HG03196 (cell line): ENCODE measurements around the gene TSSC4.

ENCODE experiments used
- ATAC-seq: cut with Tn5 transposase; IDR thresholded peaks from one replicate; pipeline ENCODE4 v1.9.1; 2021; ENCODE audit not compliant: unreplicated experiment

Gene TSSC4

DNA sequence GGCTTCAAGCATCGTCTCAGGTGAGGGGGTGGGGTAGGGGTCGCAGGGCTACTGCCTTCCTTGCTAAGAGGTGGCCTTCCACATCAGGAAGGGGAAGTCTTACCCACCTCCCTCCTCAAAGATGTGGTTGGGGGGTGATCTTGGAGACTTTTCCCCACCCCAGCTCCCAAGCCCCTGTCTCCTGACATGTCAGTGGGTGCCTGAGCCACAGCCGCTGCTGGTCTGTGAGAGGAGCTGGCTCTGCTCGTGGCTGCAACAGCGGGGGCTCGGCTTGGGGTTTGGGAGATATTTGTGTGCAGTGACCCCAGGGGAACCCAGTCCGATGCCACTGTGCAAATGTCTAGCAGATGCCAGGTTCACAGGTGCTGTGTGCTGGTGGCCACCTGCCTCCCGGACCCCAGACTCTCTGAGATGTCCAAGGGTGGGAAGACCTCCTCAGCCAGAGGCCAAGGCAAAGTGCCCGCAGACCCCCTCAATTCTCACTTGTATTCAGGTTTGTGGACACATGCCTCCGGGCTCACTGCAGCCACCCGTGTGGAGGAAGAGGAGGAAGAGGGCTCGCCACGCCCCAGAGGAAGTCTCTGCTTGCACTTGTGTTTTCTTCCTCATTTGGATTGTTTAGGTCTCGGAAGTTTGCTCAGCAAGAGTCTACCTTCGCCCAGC, 46.2 kb downstream of the TSSC4 start:
- ATAC-seq: no peak

GRCh38 chr11:2447253-2447950, 46.9 kb downstream of the TSSC4 start:
- ATAC-seq: no peak

GRCh38 chr11:2447951-2448650, 47.6 kb downstream of the TSSC4 start:
- ATAC-seq: no peak

DNA sequence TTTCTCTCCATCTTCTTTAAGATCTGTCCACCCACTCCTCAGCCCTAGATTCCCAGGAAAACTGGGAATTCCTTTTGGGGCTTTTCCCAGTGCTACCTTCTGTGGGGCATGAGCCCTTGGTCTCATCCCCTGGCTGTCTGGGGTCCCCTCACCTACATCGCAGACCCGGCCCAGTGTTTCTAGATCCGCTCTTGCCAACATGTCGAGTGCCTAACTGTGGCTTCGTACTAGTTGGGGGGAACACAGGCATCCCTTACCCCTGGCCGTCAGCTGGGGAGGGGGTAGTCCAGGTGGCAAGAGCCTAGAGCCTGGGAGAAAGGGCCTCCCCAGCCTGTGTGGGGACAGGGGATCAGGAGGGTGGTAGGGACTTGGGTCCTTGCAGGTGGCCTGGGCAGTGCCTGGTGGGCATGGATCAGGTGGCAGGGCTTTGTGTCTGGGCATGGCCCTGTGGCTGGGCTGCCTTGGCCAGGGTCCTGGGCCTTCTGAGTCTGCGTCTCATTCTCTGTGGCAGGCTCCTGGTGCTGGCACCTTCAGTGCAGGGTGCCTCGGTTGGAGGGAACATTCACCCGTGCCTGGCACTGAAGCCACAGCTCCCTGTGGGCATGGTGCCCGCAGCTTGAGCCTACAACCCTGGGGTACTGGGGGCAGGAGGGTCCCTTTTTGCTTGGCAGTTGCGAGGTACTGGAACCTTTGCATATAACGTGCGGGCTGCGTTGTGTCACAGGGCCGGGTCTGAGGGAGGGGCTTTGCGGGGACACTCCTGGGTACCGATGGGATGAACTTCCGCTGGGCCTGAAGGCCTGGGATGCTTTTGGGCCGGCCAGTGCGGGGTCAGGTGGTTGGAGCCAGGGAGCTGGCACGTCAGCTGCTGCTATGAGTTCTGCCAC, 48.4 kb downstream of the TSSC4 start:
- no peak for ATAC-seq

GRCh38 chr11:2449548-2450320, 49.2 kb downstream of the TSSC4 start:
- ATAC-seq: no peak

DNA sequence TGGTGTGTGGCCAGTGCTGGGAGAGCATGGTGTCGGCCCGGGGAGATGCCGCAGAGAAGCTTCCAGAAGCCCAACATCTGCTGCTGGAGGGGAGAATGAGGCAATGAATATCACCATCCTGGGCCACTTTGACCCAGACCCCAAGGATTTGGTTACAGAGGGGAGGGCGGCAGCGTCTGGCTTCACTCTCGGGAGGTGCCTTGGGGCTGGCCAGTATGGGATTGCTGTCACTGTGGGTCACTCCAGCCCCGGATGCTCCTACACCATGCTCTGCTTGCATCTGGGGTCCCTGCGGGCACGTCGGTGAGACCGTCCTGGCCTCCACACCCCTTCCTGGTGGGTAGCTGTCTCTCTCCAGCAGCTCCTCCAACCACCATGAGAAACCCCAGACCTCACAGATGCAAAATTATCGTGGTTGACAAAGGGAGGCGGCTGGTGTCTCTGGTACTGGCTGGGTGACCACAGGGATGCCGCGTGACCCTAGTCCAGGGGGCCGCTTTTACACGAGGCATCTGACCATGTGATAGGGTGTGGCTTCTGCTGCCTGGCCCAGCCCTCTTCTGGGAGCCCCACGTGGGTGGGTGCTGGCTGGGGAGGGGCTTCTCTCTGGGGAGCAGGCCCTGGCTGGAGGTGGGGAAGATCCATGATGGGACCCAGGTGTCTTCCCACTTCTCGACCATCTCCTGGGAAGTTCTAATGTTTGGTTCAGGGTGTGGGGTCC, 49.9 kb downstream of the TSSC4 start:
- no peak for ATAC-seq

DNA sequence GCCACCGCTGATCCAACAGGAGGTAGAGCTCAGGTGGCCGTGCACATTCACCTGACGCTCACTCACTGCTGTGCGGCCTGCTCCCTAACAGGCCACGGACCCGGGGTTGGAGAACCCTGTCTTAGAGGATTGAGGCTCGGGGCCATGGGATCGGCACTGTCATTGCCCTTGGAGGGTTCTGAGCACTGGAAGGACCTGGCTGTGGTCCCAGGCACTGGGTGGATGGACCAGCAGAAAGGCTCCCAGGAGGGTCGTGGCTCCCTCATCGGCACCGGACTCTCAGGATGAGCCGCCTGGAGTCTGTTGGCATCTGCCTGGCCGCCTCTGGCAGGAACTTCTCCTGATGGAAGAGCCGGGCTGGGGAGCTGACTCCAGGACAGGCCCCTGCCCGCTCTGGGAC, 50.8 kb downstream of the TSSC4 start:
- no peak for ATAC-seq

DNA sequence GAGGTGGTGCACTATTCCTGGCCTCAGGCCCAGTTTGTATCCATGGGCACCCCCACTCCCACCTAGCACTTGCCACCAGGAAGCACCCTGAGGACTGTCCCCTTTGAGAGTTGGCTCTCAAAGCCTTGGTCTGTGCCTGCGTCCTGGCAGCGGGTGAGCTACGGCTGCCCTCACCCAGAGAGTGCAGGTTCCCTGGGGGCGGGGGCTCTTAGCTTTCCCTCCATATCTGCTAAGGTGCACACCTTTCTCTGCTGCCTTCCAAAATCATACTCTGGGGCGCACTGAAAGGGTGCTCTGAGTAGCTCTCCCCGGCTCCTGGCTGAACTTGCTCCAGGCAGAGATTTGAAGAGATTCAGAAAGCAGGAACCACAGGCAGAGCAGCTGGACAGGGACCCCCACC, 51.4 kb downstream of the TSSC4 start:
- ATAC-seq: no peak

GRCh38 chr11:2452321-2453012, 51.9 kb downstream of the TSSC4 start:
- ATAC-seq: no peak

- ATAC-seq: no peak
These were observed 52.9 kb downstream of the TSSC4 start for GRCh38 chr11:2453436-2453835.
